GM19025 (cell line): ENCODE data around the gene BTLA.
"Not testable (repeated sequence)": the region's sequence is repeated elsewhere in the genome, so short reads cannot be mapped to it uniquely, and the experiment has no call there.

Experiments
- ATAC-seq: cut with Tn5 transposase; IDR thresholded peaks from one replicate; pipeline ENCODE4 v1.9.1; 2021; ENCODE audit warnings: mild to moderate bottlenecking, low read depth, moderate library complexity; ENCODE audit not compliant: unreplicated experiment

Gene BTLA

DNA sequence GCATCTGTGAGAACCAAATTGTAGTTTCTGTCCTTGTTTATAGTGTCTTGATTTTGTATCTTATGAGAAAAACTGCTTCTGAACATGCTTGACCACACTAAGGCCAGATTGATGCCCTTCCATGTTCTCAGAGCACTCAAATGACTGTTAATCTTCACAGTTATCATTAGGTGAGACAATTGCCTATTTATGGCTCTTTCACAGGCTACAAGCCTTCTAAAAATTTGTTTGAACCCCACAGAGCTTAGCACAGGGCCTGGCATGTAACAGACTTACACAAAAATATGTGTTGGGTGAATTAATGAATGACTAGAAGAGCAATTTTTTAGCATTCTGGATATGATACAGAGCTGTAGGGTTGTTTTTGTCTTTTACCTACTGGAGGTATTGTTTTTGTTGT lies 43.1 kb downstream of the BTLA start:
- no peak for ATAC-seq

DNA sequence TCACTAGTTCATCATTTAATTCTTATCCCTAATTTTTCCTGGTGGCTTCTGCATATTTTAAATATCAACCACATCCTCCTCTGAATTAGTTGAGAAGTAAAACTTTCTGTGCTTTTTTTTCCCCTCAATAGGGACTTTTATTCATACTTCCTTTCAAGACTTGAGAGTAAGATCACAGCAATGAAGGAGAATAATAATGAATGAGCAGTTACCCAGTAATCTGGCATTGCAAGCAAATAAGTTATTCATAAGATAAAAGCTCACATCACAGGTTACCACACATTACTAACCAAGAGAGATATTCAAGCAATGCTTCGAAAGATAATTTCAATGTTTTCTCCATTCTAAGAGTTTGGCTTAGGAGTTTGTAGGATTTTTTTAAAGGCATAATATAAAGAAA lies 50.3 kb downstream of the BTLA start:
- ATAC-seq: no peak

DNA sequence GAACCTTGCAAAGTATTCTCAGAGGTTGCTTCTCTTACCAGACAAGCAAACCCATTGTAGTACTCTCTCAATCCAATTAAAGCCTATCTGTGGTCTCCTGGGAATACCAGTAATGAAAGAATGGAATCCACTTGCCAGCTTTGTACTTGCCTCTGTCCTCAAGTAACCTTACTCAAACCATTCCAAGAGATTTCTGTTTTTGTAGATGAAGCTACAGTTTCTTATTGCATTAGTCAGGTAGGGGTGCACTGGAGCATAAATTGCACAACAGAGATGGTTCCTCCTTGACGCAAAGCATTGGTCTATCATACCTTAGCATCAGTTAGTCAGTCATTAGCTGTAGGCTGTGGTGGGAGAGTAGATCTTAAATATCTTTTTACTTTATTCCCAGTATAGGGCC lies 52.9 kb downstream of the BTLA start:
- ATAC-seq: no peak

DNA sequence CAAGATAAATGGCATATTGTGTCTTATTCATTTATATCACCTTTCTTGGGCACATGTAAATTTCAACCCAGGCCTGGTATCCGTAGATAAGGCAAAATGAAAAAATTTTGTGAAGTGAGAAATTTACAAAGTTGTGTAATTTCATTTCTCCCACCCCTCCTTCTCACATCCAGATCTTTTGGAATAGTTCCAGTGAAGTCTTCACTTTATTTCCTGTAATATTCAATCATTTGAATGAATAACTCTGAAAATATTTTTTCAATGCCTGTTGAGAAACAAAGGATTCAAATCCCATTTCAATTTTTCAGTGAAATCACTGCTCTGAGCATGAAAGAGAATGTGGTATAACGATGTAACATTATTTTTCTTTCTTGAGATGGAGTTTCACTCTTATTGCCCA lies 53.4 kb downstream of the BTLA start:
- ATAC-seq: no peak

DNA sequence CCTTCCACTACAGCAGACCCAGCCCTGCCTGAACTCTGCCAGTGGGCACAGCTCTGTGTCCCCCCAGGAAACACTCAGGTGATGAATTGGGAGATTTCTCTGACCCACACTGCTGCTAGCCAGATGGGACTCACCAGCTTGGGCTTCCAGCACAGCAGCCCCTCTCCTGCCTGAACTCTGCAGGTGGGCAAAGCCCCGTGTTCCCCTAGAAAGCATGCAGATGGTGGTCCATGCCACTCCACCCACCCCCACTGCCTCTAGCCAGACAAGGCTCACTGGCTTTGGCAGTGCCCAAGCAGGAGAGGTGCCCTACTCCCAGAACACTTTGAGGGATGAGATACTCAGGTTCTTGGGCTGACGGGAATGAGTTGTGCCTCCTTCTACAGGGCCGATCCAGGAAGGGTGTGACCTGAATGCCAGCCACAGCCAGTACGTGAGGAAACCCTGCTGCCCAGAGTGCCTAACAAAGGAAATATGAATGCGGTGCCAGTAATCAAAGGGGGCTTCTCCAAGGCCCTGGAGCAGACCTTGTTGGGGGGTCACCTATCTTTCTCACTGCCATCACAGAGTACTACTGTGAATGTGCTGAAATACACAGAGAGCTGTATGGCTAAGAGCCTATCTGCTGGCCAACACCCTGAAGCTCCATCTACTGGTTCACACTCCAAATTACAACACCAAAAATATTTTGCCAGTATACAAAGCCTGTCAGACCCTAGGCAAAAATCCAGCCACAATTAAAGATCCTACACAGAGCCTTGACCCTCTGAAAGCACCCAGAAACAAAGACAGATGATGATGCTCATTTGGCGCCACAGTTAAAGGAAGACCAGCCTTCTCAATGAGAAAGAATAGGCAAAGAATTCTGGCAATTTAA lies 61.9 kb downstream of the BTLA start:
- ATAC-seq: peak; percentile 78

DNA sequence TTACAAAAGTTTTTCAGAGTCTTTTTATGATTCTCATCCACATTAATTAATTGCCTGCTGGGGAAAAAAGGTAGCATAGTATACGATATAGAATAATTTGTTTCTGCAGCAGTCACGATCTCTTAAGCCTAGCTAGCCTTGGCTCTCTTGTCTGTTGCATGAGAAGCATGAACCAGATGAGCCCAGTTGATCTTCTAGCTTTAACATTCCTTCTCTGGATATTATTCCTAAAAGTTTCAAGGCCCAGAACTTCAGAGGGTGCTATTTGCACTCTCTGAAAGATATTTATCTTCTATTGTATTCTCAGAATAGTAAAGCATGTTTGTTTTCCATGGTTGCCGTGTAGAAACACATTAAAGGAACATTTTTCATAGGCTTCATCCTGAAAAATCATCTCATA lies 69.3 kb downstream of the BTLA start:
- no peak for ATAC-seq

DNA sequence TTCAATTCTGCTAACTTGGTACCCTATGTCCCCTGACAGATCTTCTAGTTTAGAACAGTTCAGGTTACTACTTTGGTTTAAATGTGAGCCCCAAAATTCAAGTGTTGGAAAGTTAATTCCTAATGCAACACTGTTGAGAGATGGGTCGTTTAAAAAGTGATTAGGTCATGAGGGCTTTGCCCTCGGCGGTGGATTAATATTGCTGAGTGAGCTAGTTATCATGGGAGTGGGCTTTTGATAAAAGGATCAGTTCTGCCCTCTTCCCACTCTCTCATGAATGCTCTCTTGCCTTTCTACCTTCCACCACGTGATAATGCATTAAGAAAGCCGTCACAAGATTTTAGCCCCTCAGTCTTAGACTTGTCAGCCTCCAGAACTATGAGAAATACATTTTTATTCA lies 72.1 kb downstream of the BTLA start:
- no peak for ATAC-seq

DNA sequence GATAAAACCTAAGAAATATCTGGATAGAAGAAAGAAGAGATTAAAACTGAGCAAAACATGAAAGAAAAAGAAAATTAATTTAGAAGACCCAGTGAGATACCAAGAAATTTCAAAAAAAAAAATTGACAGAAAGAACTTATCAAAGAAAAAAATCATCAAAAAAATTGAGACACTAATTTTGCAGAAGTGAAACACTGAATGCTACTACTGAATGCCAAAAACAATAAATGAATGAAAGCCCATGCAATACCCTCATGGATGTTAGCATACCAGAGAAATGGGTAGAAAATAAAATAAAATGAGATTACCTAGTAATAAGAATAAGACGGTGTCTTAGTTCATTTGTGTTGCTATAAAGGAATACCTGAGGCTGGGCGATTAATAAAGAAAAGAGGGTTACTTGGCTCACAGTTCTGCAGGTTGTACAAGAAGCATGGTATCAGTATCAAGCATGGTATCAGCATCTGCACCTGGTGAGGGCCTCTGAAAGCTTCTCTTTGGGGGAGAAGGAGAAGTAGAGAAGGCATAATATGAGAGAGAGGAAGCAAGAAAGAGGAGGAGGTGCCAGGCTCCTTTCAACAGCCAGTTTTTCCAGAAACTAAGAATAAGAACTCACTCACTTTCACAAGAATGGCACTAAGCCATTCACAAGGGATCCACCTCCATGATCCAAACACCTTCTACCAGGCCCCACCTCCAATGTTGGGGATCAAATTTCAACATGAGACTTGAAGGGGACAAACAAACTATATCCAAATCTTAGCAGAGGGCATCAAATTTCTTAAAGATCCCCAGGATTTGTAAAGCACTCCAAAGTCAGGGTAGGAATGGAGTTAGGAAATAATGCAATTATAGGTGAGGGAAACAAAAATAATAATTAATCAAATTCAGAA lies 73.2 kb downstream of the BTLA start:
- ATAC-seq: no peak

DNA sequence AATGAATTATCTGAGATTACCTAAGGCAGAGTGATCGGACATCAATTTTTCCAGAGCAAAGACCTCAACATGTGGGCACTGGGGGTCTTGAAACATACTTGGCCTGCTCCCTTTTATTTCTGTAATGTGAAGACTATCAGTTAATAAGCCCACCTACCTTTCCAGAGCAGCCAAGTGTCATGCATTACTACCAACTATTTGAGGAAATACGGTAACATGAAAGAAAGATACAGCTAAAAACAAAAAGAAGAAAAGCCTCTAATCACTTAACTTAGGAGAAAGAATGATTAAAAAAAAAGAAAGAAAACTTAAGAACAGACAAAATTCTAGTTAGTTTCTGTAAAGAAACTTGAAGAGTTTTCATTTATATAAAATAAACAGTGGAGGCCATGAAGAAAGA lies 73.9 kb downstream of the BTLA start:
- no peak for ATAC-seq

DNA sequence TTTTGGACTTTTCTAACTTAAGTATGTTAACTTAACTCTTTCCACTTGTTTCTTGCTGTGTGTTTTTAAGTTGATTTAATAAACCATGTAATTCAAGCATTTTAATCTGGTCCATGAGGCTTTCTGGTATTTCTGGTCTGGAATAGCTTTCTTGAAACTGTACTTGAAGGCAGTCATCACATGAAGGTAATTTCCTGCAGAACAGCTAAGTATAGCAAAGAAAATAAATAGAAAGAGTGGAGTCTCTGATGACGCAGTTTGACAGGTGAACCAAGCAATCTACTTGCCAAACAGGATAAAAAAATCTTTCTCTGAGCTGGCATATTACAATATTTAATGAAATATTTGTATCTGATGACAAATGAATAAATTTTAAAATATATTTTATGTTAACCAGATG lies 74.9 kb downstream of the BTLA start:
- no peak for ATAC-seq

DNA sequence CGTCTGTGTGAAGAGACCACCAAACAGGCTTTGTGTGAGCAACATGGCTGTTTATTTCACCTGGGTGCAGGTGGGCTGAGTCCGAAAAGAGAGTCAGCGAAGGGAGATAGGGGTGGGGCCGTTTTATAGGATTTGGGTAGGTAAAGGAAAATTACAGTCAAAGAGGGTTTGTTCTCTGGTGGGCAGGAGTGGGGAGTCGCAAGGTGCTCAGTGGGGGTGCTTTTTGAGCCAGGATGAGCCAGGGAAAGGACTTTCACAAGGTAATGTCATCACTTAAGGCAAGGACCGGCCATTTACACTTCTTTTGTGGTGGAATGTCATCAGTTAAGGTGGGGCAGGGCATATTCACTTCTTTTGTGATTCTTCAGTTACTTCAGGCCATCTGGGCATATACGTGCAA lies 76.4 kb downstream of the BTLA start:
- ATAC-seq: not testable (repeated sequence)

DNA sequence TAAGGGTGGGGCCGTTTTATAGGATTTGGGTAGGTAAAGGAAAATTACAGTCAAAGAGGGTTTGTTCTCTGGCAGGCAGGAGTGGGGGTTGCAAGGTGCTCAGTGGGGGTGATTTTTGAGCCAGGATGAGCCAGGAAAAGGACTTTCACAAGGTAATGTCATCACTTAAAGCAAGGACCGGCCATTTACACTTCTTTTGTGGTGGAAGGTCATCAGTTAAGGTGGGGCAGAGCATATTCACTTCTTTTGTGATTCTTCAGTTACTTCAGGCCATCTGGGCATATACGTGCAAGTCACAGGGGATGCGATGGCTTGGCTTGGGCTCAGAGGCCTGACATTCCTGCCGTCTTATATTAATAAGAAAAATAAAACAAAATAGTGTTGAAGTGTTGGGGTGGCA lies 80.7 kb downstream of the BTLA start:
- ATAC-seq: not testable (repeated sequence)

DNA sequence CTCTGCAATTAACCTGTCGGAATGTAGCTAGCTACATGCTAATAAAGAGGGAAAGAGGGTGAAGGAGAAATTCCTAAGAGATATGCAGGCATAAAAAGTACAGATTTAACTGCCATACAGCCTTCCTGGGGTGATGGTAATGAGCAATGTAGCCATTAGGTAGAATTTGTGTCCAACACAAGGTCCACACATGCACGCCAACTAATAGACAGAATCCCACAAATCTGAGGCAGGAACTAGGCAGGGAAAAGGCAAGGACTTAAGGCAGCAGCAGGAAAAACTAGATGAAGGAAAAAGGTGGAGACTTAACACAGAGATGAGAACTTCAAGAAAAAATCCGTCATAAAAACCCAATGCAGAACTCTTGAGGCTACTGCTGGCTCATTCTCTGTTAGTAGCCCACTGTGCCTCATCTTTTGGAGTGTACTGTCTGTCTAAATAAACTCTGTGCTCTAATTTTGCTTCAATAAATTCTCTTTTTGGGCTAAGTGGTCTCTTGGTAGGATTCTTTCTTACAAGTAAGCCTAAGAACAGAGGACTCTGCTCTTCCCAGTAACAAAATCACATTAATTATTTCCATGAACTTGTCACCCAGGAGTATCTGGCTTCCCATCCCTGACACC lies 81.5 kb downstream of the BTLA start:
- ATAC-seq: no peak

DNA sequence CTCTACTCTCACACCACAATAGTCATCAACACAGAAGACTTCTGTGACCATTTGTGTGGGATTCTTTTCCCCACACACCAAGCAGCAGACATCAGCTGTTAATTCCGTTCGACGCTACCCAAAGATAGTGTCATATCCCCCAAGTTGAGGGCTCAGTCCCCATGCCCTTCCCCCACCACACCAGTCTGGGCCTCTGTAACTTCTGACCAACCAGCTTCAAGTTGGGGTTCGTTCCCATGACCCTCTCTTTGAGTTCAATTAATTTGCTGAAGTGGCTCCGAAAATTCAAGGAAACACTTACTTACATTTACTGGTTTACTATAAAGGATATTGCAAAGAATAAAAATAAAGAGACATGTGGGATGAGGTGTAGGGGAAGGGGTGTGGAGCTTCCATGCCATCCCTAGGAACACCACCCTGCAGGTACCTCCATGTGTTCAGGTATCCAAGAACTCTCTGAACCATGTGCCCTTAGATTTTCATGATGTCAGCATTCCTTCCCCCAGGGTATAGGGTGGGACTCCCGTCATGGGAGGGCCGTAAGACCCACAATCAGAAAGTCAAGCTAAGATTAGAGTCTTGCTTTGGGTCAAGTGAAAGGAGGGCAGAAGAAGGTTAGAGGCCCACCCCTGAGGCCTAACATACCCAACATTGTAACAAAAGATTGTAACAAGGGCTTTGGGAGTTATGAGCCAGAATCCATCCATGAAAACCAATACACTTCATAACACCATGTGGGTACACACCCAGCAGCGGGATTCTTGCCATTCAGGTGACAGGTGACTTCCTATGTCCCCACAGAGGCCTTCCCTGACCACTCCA lies 82.7 kb downstream of the BTLA start:
- no peak for ATAC-seq

DNA sequence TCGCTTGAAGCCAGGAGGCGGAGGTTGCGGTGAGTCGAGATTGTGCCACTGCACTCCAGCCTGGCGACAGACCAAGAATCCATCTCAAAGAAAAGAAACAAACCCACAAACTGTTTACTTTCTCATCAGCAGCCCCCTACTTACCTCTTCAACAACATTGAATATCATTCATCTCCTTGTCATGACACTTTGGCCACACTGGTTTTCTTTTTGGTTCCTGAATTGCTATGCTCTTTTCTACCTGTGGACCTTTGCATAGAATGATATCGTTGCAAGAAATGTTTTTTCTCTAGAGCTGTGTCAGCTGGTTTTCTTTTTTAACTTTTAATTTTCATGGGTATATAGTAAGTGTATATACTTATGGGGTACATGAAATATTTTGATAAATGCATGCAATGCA lies 83.9 kb downstream of the BTLA start:
- ATAC-seq: no peak
